HG03280 (cell line): ENCODE results near the gene M1AP.
"Not testable (repeated sequence)": the region's sequence is repeated elsewhere in the genome, so short reads cannot be mapped to it uniquely, and the experiment has no call there.

ENCODE experiments used
- ATAC-seq: cut with Tn5 transposase; IDR thresholded peaks from one replicate; pipeline ENCODE4 v1.9.1; 2021; ENCODE audit warnings: mild to moderate bottlenecking, moderate library complexity; ENCODE audit not compliant: unreplicated experiment

M1AP gene

GRCh38 chr2:74569686-74570085 is 78.4 kb downstream of the M1AP start:
- no peak for ATAC-seq

GRCh38 chr2:74567881-74568280 is 80.2 kb downstream of the M1AP start:
- ATAC-seq: no peak

- no peak for ATAC-seq
These were observed 81.4 kb downstream of the M1AP start for GRCh38 chr2:74566754-74567085.

GRCh38 chr2:74566076-74566753 is 81.9 kb downstream of the M1AP start:
- ATAC-seq: no peak

- no peak for ATAC-seq
These were observed 83.9 kb downstream of the M1AP start for GRCh38 chr2:74564222-74564621.

- no peak for ATAC-seq
These were observed 85.9 kb downstream of the M1AP start for GRCh38 chr2:74562126-74562775.

- ATAC-seq: not testable (repeated sequence)
These were observed 87.1 kb downstream of the M1AP start for GRCh38 chr2:74561022-74561421.

GRCh38 chr2:74560591-74560990 is 87.5 kb downstream of the M1AP start:
- ATAC-seq: no peak

GRCh38 chr2:74559912-74560311 is 88.2 kb downstream of the M1AP start:
- no peak for ATAC-seq

- no peak for ATAC-seq
These were observed 89.6 kb downstream of the M1AP start for GRCh38 chr2:74558284-74559230.

GRCh38 chr2:74556831-74557370 is 91.2 kb downstream of the M1AP start:
- ATAC-seq: no peak

- no peak for ATAC-seq
These were observed 92.0 kb downstream of the M1AP start for GRCh38 chr2:74556159-74556558.

GRCh38 chr2:74555610-74556103 is 92.5 kb downstream of the M1AP start:
- ATAC-seq: no peak

- ATAC-seq: peak; percentile 43
These were observed 93.2 kb downstream of the M1AP start for GRCh38 chr2:74554820-74555531.

GRCh38 chr2:74553892-74554819 is 94.0 kb downstream of the M1AP start, which contains the start of the genes DOK1 and LOXL3:
Gene DOK1 (plus strand): TSS chr2:74554720. CDS start chr2:74554755, 35 bp downstream.
Gene LOXL3 (minus strand): TSS chr2:74553942. CDS start chr2:74552634, 1,308 bp downstream.
- peak; percentile 43 for ATAC-seq

- no peak for ATAC-seq
These were observed 95.0 kb downstream of the M1AP start for GRCh38 chr2:74552914-74553811.

- ATAC-seq: no peak
These were observed 95.9 kb downstream of the M1AP start for GRCh38 chr2:74551942-74552913.
